Measurements from ENCODE around the gene EGFLAM. TPM values are rescaled to one million over a fixed set of nuclear protein-coding genes. Genes with fewer than 3 reads are reported as not detected.

The EGFLAM gene
- total RNA-seq, 1 donor from 2014 or later = 13.2 TPM

DNA sequence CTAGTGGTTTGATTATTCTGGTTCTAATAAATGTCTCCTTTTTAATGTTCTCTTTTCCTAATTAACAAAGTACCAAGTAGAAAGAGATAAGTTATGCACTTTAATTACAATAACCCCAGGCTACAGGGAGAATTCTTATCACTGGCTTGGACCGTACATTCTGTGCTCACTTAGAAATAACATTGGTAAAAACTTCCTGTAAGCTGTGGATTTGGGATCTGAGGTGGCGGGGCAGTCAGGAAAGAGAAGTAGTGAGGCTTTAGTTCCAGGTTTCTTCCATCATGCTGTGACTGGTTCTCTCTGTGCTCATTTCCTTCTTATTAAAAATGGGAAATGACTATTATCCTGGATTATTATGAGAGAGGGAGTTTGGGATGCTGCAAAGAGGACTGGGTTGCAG, 142.0 kb downstream of the EGFLAM start:
- Mint-ChIP-seq H3K36me3 (ENCODE audit: unreplicated experiment) (no peaks in the 10 kb centered on the region), H3K9me3 (ENCODE audit: unreplicated experiment) (peaks cover 5% of the 10 kb centered on the region), H3K4me1 (ENCODE audit: low read depth, unreplicated experiment) (peaks cover 12% of the 10 kb centered on the region), H3K27ac (ENCODE audit: unreplicated experiment) (no peak overlapping the region), H3K27me3 (ENCODE audit: unreplicated experiment) (peaks cover 4% of the 10 kb centered on the region), H3K4me3 (ENCODE audit: unreplicated experiment) (no peak overlapping the region)
- no peak for DNase-seq
- TF ChIP-seq CTCF (IDR thresholded peaks at IDR 0.05; ENCODE audit: partially characterized antibody, unreplicated experiment) = no peak

GRCh38 chr5:38401145-38401544, 142.8 kb downstream of the EGFLAM start:
- TF ChIP-seq CTCF (IDR thresholded peaks at IDR 0.05; ENCODE audit: partially characterized antibody, unreplicated experiment) = no peak
- Mint-ChIP-seq H3K27ac (ENCODE audit: unreplicated experiment) (no peak overlapping the region), H3K4me3 (ENCODE audit: unreplicated experiment) (no peak overlapping the region), H3K36me3 (ENCODE audit: unreplicated experiment) (no peaks in the 10 kb centered on the region), H3K9me3 (ENCODE audit: unreplicated experiment) (peaks cover 5% of the 10 kb centered on the region), H3K4me1 (ENCODE audit: low read depth, unreplicated experiment) (peaks cover 9% of the 10 kb centered on the region), H3K27me3 (ENCODE audit: unreplicated experiment) (peaks cover 4% of the 10 kb centered on the region)
- DNase-seq = no peak

GRCh38 chr5:38403406-38403805, 145.0 kb downstream of the EGFLAM start:
- Mint-ChIP-seq H3K4me1 (ENCODE audit: low read depth, unreplicated experiment) (peaks cover 12% of the 10 kb centered on the region), H3K4me3 (ENCODE audit: unreplicated experiment) (no peak overlapping the region), H3K27ac (ENCODE audit: unreplicated experiment) (peak overlapping the region; percentile 48), H3K27me3 (ENCODE audit: unreplicated experiment) (peaks cover 4% of the 10 kb centered on the region), H3K36me3 (ENCODE audit: unreplicated experiment) (no peaks in the 10 kb centered on the region), H3K9me3 (ENCODE audit: unreplicated experiment) (peaks cover 4% of the 10 kb centered on the region)
- DNase-seq = no peak
- no peak for TF ChIP-seq CTCF (IDR thresholded peaks at IDR 0.05; ENCODE audit: partially characterized antibody, unreplicated experiment)

DNA sequence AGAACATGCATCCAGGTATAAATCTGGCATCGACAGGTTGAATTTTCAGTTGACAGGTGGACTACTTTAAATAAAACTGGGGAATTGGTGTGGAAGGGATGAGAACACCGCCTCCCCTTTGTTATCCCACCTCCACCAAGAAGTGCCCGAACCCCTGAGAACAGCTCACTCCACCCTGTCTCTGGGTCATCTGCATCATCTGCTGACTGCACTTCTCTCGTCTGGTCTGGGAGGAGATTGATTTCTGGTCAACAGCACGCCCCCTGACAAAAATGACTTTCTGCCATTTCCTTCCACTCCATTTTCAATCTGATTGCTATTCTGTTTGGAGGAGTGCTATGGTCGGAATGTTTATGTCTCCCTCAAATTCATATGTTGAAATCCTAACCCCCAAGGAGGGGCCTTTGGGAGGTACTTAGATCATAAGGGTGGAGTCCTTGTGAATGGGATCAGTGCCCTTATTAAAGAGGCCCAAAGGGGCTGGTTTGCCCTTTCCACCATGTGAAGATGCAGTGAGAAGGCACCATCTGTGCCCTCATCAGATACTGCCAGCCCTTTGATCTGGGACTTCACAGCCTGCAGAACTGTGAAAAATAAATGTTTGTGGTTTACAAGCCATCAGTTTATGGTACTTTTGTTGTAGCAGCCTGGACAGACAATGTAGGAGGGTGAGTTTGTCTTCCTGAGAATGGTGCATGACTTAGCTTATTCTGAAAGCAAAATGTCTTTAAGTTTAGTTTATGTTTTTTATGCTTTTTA, 145.7 kb downstream of the EGFLAM start:
- H3K4me1 Mint-ChIP-seq (ENCODE audit: low read depth, unreplicated experiment) = peaks cover 12% of the 10 kb centered on the region
- peaks cover 4% of the 10 kb centered on the region for H3K9me3 Mint-ChIP-seq (ENCODE audit: unreplicated experiment)
- no peak for DNase-seq
- TF ChIP-seq CTCF (IDR thresholded peaks at IDR 0.05; ENCODE audit: partially characterized antibody, unreplicated experiment) = no peak
- H3K27ac Mint-ChIP-seq (ENCODE audit: unreplicated experiment) = peak overlapping the region; percentile 48
- peaks cover 4% of the 10 kb centered on the region for H3K27me3 Mint-ChIP-seq (ENCODE audit: unreplicated experiment)
- H3K4me3 Mint-ChIP-seq (ENCODE audit: unreplicated experiment) = no peak overlapping the region
- no peaks in the 10 kb centered on the region for H3K36me3 Mint-ChIP-seq (ENCODE audit: unreplicated experiment)

DNA sequence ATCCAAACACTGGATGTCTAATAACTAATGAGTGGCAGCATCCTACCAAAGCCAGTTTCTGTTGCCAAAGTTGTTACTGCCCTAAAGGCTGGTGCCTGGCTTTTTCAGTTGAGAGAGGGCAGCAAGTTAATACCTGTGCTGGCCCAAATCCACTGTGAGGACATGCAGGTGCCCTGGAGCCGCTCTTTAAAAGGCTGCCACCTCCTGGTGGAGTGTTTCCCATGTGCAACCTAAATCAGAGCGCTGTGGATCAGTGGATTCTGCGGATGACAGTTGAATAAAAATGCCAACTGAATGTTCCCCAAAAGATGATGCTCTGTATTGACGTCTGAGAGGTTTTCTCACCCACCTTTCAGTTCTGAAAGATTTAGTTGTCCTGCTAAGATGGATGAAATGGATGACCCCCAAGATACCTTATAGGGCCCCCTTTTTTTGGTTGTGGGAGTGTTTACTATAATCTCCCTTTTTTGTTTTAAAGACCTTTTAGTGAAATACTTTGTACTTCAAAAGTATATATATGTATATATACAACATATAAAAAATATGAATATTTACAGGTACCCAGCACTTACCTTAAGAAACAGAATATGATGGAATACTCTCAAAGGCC, 146.4 kb downstream of the EGFLAM start:
- Mint-ChIP-seq H3K27me3 (ENCODE audit: unreplicated experiment) (peaks cover 4% of the 10 kb centered on the region), H3K36me3 (ENCODE audit: unreplicated experiment) (no peaks in the 10 kb centered on the region), H3K9me3 (ENCODE audit: unreplicated experiment) (peaks cover 4% of the 10 kb centered on the region), H3K4me3 (ENCODE audit: unreplicated experiment) (no peak overlapping the region), H3K4me1 (ENCODE audit: low read depth, unreplicated experiment) (peaks cover 12% of the 10 kb centered on the region), H3K27ac (ENCODE audit: unreplicated experiment) (no peak overlapping the region)
- no peak for TF ChIP-seq CTCF (IDR thresholded peaks at IDR 0.05; ENCODE audit: partially characterized antibody, unreplicated experiment)
- no peak for DNase-seq
